Measurements from ENCODE around the gene MAP1LC3B2.

The MAP1LC3B2 gene

DNA sequence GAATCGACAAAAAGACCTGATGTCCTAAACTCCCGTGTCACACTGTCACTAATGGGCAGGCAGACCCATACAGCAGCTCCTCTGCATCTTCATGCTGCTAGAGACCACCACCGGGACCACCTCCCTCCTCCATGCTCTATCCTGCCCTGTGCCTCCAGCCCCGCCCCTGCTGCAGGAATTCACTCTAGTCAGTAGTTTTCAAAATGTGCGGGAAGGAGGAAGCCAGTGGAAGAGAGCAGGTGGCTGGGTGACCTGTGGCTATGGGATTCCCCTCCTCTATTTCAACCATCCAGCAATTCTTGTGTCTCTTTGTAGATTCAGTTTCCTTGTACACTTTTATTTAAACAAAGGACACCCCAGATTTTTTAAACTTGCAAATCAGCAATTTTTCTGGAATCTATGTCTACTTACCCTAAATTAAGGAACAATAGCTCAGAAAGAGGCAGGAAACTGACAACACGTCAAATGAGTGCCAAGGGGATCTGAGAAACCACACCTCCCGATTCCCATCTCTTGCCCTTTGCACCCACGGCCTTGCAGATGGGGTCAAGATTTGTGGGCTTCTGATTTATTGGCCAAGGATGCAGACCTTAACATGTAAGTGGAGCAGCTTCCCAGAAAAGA is 20.4 kb upstream of the MAP1LC3B2 start:
- TF ChIP-seq, protein P1, sequence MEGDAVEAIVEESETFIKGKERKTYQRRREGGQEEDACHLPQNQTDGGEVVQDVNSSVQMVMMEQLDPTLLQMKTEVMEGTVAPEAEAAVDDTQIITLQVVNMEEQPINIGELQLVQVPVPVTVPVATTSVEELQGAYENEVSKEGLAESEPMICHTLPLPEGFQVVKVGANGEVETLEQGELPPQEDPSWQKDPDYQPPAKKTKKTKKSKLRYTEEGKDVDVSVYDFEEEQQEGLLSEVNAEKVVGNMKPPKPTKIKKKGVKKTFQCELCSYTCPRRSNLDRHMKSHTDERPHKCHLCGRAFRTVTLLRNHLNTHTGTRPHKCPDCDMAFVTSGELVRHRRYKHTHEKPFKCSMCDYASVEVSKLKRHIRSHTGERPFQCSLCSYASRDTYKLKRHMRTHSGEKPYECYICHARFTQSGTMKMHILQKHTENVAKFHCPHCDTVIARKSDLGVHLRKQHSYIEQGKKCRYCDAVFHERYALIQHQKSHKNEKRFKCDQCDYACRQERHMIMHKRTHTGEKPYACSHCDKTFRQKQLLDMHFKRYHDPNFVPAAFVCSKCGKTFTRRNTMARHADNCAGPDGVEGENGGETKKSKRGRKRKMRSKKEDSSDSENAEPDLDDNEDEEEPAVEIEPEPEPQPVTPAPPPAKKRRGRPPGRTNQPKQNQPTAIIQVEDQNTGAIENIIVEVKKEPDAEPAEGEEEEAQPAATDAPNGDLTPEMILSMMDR (IDR thresholded peaks at IDR 0.05; ENCODE audit: low read depth, low read length, missing control alignments) = no peak
- no peak overlapping the region for H3K4me3 ChIP-seq (ENCODE audit: low read depth, low read length)
- H3K27ac ChIP-seq = no peak overlapping the region
- no peak for DNase-seq
- H3K27me3 ChIP-seq (replicated peaks) = no peaks in the 10 kb centered on the region
- in situ Hi-C loops (cut with HindIII; ENCODE audit: low pct_ligation_motif_present, low sequenced_read_pairs) = no loop called here
- no peaks in the 10 kb centered on the region for H3K36me3 ChIP-seq (replicated peaks)

DNA sequence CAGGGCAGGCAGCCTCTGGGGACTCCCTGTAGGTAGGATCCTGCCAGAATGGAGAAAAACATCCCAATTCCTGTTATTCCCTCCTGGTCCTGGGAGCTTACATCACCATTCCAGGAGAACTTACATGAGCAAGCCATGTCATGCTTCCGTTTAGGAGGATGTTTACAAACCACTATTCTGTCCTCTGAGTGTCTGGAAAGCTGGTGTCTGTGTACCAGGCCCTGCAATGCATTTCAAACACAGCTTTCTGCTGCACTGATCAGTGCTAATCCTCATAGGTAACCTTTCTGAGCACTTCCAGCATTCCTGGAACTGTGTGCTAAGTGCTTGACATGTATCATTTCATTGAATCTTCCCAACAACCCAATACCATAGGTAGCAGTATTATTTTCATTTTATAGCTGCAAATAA is 19.8 kb upstream of the MAP1LC3B2 start:
- DNase-seq = no peak
- no peak overlapping the region for H3K27ac ChIP-seq
- no peak overlapping the region for H3K4me3 ChIP-seq (ENCODE audit: low read depth, low read length)

DNA sequence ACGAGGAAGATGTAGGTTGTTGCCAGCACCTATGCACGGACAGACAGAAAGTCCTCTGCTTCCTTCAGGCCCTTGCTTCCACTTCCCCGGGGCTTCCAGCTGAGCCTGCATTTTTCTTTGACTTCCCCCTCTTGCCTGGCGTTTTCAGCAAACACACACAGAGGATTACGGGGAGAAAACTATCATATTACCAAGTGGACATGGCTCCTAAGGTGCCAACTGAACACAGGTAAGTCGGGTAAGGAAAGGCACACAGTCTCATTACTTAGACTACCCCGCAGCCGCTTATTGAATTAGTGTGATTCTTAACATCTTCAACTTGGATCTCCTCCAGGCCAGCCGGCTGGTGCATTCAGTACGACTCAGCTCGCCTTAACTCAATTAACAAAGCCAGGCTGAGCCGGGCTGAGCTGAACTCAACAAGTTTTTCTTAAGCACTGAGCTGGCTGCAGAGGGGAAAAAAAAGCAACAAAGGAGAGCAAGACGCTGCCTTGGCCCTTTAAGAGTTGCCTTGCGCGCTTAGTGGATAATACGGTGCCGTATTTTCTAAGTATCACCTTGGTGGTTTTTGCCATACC is 19.2 kb upstream of the MAP1LC3B2 start:
- TF ChIP-seq, protein P1 (IDR thresholded peaks at IDR 0.05; ENCODE audit: low read depth, low read length, missing control alignments) = no peak
- Histone ChIP-seq H3K27me3 (replicated peaks) (no peaks in the 10 kb centered on the region), H3K27ac (no peak overlapping the region), H3K36me3 (replicated peaks) (no peaks in the 10 kb centered on the region), H3K4me3 (ENCODE audit: low read depth, low read length) (no peak overlapping the region)
- DNase-seq = peak; percentile 30
- in situ Hi-C loops (cut with HindIII; ENCODE audit: low pct_ligation_motif_present, low sequenced_read_pairs) = no loop called here

More for the DNA sequence above, 19.8 kb upstream of the MAP1LC3B2 start:
- Histone ChIP-seq H3K27me3 (replicated peaks) (no peaks in the 10 kb centered on the region), H3K36me3 (replicated peaks) (no peaks in the 10 kb centered on the region)
- TF ChIP-seq, protein P1 (IDR thresholded peaks at IDR 0.05; ENCODE audit: low read depth, low read length, missing control alignments) = no peak
- in situ Hi-C loops (cut with HindIII; ENCODE audit: low pct_ligation_motif_present, low sequenced_read_pairs) = no loop called here

DNA sequence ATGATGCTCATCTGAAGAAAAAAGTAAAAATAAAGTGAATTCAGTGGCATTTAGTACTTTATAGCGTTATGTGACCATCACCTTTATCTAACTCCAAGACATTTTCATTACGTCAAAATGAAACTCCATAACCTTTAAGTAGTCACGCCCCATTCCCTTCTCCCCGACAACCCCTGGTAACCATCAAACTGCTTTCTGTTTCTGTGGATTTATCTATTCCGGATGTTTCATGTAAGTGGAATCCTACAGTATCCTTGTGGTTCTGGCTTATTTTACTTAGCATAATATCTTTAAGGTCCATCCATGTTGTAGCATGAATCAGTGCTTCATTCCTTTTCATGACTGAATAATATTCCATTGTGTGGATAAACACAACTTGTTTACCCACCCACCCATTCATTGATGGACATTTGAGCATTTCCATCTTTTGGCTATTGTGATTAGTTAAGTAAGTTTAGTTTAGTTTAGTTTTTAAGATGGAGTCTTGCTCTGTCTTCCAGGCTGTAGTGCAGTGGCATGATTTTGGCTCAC is 18.5 kb upstream of the MAP1LC3B2 start:
- DNase-seq = no peak
- in situ Hi-C loops (cut with HindIII; ENCODE audit: low pct_ligation_motif_present, low sequenced_read_pairs) = no loop called here
- Histone ChIP-seq H3K27me3 (replicated peaks) (no peaks in the 10 kb centered on the region), H3K36me3 (replicated peaks) (no peaks in the 10 kb centered on the region), H3K27ac (no peak overlapping the region), H3K4me3 (ENCODE audit: low read depth, low read length) (no peak overlapping the region)
- TF ChIP-seq, protein P1 (IDR thresholded peaks at IDR 0.05; ENCODE audit: low read depth, low read length, missing control alignments) = no peak

DNA sequence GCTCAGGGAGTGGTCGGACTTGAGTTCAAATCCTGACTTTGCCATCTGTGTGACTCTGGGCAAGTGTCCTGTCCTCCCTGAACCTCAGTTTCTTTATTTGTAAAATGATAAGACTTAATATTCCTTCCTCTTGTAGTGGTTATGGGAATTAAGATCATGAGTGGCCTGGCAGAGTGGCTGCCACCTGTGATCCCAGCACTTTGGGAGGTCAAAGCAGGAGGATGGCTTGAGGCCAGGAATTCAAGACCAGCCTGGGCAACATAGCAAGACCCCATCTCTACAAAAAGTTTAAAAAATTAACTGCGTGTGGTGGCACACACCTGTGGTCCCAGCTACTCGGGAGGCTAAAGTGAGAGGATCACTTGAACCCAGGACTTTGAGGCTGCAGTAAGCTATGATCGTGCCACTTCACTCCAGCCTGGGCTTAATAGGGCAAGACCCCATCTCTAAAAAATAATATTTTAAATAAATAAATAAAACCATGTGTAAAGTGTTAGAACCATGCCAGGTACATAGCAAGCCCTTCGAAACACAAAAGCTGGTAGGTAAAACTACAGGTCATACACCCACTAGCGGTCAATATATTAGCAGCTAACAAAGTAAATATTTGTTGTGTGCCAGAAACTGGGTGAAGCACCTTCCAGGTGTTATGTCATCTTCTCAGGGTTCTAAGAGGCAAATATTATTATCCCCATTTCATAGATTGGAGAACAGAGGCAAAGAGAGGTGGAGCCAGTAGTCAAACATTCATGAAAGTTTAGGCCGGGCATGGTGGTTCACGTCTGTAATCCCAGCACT is 17.4 kb upstream of the MAP1LC3B2 start:
- in situ Hi-C loops (cut with HindIII; ENCODE audit: low pct_ligation_motif_present, low sequenced_read_pairs) = no loop called here
- TF ChIP-seq, protein P1 (IDR thresholded peaks at IDR 0.05; ENCODE audit: low read depth, low read length, missing control alignments) = no peak

More for the DNA sequence above, 17.4 kb upstream of the MAP1LC3B2 start:
- no peak for DNase-seq
- H3K27me3 ChIP-seq (replicated peaks) = no peaks in the 10 kb centered on the region
- H3K27ac ChIP-seq = no peak overlapping the region
- H3K36me3 ChIP-seq (replicated peaks) = no peaks in the 10 kb centered on the region
- H3K4me3 ChIP-seq (ENCODE audit: low read depth, low read length) = no peak overlapping the region

All from brain microvascular endothelial cell (primary cell).